Measurements from ENCODE around the gene SF3B5. TPM values are rescaled to one million over a fixed set of nuclear protein-coding genes. Genes with fewer than 3 reads are reported as not detected.
"Not testable (repeated sequence)": the region's sequence is repeated elsewhere in the genome, so short reads cannot be mapped to it uniquely, and the experiment has no call there.

Gene SF3B5
- total RNA-seq, 1 donor from 2014 or later, result 114 TPM

DNA sequence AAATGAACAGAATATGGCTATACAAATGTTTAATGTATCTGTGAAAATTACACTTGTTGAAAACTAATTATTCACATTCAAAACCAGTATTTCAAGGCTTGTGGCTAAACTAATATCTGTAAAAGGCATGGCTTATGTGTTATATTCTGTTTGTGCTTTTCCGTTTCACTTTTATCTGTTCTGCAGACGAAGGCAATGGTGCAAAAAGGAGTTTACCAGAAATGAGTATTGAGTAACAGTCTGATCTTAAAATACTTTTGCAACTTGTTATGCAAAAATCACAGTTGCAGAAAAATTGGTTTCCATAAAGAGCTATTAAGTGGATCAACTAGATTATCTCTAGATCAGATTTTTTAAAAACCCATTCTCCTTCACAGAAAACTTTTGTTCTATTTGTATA, 45.5 kb upstream of the SF3B5 start:
- H3K36me3 ChIP-seq, result no peaks in the 10 kb centered on the region
- intact Hi-C loops (cut with DNase I), result no loop called here
- ATAC-seq (no peak), DNase-seq (no peak)
- H3K4me1 ChIP-seq, result no peaks in the 10 kb centered on the region
- H3K27me3 ChIP-seq, result no peaks in the 10 kb centered on the region
- no peak overlapping the region for H3K4me3 ChIP-seq
- TF ChIP-seq, protein P1, sequence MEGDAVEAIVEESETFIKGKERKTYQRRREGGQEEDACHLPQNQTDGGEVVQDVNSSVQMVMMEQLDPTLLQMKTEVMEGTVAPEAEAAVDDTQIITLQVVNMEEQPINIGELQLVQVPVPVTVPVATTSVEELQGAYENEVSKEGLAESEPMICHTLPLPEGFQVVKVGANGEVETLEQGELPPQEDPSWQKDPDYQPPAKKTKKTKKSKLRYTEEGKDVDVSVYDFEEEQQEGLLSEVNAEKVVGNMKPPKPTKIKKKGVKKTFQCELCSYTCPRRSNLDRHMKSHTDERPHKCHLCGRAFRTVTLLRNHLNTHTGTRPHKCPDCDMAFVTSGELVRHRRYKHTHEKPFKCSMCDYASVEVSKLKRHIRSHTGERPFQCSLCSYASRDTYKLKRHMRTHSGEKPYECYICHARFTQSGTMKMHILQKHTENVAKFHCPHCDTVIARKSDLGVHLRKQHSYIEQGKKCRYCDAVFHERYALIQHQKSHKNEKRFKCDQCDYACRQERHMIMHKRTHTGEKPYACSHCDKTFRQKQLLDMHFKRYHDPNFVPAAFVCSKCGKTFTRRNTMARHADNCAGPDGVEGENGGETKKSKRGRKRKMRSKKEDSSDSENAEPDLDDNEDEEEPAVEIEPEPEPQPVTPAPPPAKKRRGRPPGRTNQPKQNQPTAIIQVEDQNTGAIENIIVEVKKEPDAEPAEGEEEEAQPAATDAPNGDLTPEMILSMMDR (IDR thresholded peaks at IDR 0.05), result no peak
- H3K9me3 ChIP-seq, result no peaks in the 10 kb centered on the region
- H3K27ac ChIP-seq, result no peak overlapping the region

DNA sequence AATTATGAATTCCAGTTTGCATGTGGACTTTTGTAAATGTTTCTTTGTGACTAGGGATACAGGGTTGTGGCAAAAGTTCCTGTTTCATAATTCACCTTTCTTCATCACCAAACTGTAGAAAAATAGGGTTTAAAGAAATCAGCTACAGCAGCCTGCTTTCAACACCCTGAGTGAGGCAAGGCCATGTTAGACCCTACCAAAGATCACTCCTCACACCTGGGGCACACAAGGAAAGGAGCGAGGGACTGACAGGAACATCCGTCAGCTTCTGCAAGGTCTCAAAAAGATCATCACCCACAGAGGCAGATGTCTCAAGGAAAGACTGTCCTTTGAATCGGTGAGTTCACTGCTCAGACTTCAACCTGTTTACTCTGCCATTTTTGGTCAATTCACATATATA, 44.4 kb upstream of the SF3B5 start:
- Histone ChIP-seq H3K9me3 (no peaks in the 10 kb centered on the region), H3K36me3 (no peaks in the 10 kb centered on the region), H3K27me3 (no peaks in the 10 kb centered on the region), H3K4me3 (no peak overlapping the region), H3K27ac (no peak overlapping the region), H3K4me1 (no peaks in the 10 kb centered on the region)
- DNase-seq (no peak), ATAC-seq (no peak)
- intact Hi-C loops (cut with DNase I), result no loop called here
- TF ChIP-seq, protein P1 (IDR thresholded peaks at IDR 0.05), result no peak

DNA sequence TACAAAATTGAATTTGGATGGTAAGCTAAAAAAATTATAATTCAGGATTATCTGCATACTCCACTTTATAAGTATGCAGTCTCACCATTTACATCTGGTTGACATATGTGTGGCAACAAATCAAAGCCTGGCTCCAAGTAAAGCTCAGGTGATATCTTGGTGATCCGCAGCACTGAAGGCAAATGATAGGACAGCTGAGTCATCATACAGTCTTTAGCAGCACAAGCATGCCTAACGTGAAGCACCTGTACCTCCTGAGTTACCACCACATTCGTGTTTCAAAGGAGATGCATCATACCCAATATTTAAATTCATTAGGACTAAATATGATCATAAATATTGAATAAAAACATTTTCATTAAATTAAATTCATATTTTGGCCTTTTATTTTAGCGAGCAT, 43.2 kb upstream of the SF3B5 start:
- intact Hi-C loops (cut with DNase I), result no loop called here
- no peak for DNase-seq
- H3K27ac ChIP-seq, result no peak overlapping the region
- H3K27me3 ChIP-seq, result no peaks in the 10 kb centered on the region
- no peak overlapping the region for H3K4me3 ChIP-seq
- no peak for ATAC-seq
- H3K9me3 ChIP-seq, result no peaks in the 10 kb centered on the region
- TF ChIP-seq, protein P1 (IDR thresholded peaks at IDR 0.05), result no peak
- no peaks in the 10 kb centered on the region for H3K36me3 ChIP-seq
- no peaks in the 10 kb centered on the region for H3K4me1 ChIP-seq

DNA sequence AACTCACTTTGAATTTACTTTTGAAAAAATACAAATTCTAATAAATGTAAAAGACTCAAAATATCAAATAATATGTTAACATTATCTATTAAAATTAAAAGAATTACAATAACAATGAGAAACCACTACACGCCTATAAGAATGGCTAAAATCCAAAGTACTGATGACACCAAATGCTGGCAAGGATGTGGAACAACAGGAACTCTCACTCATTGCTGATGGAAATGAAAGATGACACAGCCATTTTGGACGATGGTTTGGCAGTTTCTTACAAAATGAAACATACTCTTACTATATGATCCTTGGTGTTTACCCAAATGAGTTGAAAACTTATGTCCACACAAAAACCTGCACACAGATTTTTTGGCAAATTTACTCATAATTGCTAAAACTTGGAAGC, 39.4 kb upstream of the SF3B5 start:
- Histone ChIP-seq H3K27me3 (no peaks in the 10 kb centered on the region), H3K36me3 (no peaks in the 10 kb centered on the region), H3K9me3 (no peaks in the 10 kb centered on the region), H3K4me1 (no peaks in the 10 kb centered on the region), H3K27ac (no peak overlapping the region), H3K4me3 (no peak overlapping the region)
- intact Hi-C loops (cut with DNase I), result no loop called here
- no peak for ATAC-seq
- no peak for DNase-seq
- TF ChIP-seq, protein P1 (IDR thresholded peaks at IDR 0.05), result no peak

DNA sequence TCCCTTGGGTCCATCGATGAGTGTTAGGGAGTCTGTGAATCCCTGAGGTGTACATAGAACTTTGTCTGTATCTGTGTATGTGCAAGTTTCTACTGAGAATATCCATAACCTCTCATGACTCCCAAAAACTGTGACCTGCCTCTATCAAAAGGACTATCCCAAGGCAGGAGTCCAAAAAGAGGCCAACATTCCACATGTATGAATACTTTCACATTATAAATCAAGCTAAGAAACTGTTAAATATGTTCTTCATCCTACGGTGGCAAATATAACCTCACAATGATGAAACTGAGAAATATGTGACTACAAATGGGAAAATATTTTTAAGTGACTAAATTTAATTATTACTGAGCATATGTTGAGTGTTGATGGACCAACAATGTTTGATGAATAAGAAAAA, 38.8 kb upstream of the SF3B5 start:
- Histone ChIP-seq H3K27me3 (no peaks in the 10 kb centered on the region), H3K36me3 (no peaks in the 10 kb centered on the region), H3K4me1 (no peaks in the 10 kb centered on the region), H3K27ac (no peak overlapping the region), H3K9me3 (no peaks in the 10 kb centered on the region), H3K4me3 (no peak overlapping the region)
- intact Hi-C loops (cut with DNase I), result no loop called here
- ATAC-seq (no peak), DNase-seq (no peak)
- TF ChIP-seq, protein P1 (IDR thresholded peaks at IDR 0.05), result no peak

DNA sequence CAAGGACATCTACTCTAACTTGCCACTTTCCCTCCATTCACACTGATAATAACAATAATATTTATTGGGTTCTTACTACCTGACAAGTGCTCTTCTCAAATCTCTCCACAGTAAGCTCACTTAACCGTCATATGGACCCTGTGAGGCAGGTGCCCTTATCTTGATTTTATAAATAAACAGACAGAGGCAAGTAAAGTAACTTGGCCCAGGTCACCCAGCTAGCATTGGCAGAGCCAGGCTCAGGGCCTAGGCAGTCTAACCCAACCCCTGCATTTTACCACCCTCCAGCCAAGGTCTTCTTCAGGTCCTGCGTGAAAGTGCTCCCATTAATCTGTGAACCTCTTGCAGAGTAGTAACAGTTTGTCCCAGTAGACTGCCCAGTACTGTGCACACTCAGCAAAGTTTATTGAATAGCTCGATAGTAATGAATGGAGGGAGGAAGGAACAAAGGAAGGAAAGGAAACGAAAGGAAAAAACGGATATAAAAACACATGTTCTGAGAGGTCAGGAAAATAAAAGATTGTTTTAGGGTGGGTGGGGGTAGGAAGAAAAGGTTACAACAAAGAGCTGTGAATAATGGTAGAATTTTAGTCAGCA, 38.0 kb upstream of the SF3B5 start:
- no peak overlapping the region for H3K4me3 ChIP-seq
- ATAC-seq, result no peak
- no peaks in the 10 kb centered on the region for H3K4me1 ChIP-seq
- TF ChIP-seq, protein P1 (IDR thresholded peaks at IDR 0.05), result no peak
- intact Hi-C loops (cut with DNase I), result no loop called here
- H3K27ac ChIP-seq, result no peak overlapping the region
- no peaks in the 10 kb centered on the region for H3K27me3 ChIP-seq
- no peaks in the 10 kb centered on the region for H3K36me3 ChIP-seq
- no peak for DNase-seq
- no peaks in the 10 kb centered on the region for H3K9me3 ChIP-seq

DNA sequence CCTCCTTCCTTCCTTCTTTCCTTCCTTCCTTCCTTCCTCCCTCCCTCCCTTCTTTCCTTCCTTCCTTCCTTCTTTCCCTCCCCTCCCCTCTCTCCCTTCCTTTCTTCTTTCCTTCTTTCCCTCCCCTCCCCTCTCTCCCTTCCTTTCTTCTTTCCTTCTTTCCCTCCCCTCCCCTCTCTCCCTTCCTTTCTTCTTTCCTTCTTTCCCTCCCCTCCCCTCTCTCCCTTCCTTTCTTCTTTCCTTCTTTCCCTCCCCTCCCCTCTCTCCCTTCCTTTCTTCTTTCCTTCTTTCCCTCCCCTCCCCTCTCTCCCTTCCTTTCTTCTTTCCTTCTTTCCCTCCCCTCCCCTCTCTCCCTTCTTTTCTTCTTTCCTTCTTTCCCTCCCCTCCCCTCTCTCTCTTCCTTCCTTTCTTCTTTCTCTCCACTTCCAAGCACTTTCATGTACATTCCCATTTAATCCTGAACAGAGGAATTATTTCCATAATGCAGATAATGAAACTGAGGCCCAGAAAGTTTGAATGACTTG, 36.9 kb upstream of the SF3B5 start:
- H3K9me3 ChIP-seq; intact Hi-C loops (cut with DNase I); H3K4me3 ChIP-seq; H3K4me1 ChIP-seq; H3K36me3 ChIP-seq; H3K27me3 ChIP-seq; DNase-seq; H3K27ac ChIP-seq; ATAC-seq: not testable (repeated sequence)

Measured in upper lobe of right lung (tissue), 1 donor.